Neural progenitor cell (in vitro differentiated cells): Measurements from ENCODE around the gene PRKAG2.

Experiments
- EZH2 ChIP-seq: fragments of 200-600 bp; sonication (generic); IDR thresholded peaks from 2 replicates; pipeline ENCODE4 v1.6.1; 2017; ENCODE audit warnings: antibody characterized with exemption, mild to moderate bottlenecking, moderate library complexity
- TF ChIP-seq, protein P1 (sequence below): fragments of 200-600 bp; sonication (generic); IDR thresholded peaks from 2 replicates; pipeline ENCODE4 v1.5.1; 2017; ENCODE audit warnings: antibody characterized with exemption, mild to moderate bottlenecking

DNA sequence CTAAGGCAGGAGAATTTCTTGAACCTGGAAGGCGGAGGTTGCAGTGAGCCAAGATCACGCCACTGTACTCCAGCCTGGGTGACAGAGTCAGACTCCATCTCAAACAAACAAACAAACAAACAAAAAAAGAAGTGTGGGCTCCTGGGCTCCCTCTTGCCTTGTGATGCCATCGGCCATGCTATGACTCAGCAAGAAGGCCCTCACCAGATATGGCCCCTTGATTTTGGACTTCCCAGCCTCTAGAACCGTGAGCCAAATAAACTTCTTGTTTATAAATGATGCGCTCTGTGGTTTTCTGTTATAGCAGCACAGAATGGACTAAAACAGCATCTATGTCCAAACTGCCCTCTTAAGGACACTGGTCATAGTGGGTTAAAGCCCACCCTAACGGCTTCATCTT, 327.3 kb downstream of the PRKAG2 start:
- no peak for TF ChIP-seq EZH2
- TF ChIP-seq, protein P1, sequence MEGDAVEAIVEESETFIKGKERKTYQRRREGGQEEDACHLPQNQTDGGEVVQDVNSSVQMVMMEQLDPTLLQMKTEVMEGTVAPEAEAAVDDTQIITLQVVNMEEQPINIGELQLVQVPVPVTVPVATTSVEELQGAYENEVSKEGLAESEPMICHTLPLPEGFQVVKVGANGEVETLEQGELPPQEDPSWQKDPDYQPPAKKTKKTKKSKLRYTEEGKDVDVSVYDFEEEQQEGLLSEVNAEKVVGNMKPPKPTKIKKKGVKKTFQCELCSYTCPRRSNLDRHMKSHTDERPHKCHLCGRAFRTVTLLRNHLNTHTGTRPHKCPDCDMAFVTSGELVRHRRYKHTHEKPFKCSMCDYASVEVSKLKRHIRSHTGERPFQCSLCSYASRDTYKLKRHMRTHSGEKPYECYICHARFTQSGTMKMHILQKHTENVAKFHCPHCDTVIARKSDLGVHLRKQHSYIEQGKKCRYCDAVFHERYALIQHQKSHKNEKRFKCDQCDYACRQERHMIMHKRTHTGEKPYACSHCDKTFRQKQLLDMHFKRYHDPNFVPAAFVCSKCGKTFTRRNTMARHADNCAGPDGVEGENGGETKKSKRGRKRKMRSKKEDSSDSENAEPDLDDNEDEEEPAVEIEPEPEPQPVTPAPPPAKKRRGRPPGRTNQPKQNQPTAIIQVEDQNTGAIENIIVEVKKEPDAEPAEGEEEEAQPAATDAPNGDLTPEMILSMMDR: no peak
